HFF-Myc (cell line): ENCODE data around the gene ARFGAP3.
"Not testable (repeated sequence)": the region's sequence is repeated elsewhere in the genome, so short reads cannot be mapped to it uniquely, and the experiment has no call there.

ENCODE experiments used
- DNase-seq: peaks from one replicate; pipeline ENCODE4 v3.0.0-alpha.2; 2011; ENCODE audit warnings: low read depth; ENCODE audit errors: extremely low read depth
- H3K4me3 ChIP-seq: replicated peaks from 2 replicates; pipeline ENCODE4 v1.5.1; 2011; ENCODE audit warnings: low read depth, mild to moderate bottlenecking, control low read depth, low read length
- TF ChIP-seq, protein P1 (sequence below): IDR thresholded peaks from 2 replicates; pipeline ENCODE4 v1.5.1; 2012; ENCODE audit warnings: mild to moderate bottlenecking, low read depth, low read length, control low read depth; ENCODE audit errors: missing control alignments

Gene ARFGAP3

DNA sequence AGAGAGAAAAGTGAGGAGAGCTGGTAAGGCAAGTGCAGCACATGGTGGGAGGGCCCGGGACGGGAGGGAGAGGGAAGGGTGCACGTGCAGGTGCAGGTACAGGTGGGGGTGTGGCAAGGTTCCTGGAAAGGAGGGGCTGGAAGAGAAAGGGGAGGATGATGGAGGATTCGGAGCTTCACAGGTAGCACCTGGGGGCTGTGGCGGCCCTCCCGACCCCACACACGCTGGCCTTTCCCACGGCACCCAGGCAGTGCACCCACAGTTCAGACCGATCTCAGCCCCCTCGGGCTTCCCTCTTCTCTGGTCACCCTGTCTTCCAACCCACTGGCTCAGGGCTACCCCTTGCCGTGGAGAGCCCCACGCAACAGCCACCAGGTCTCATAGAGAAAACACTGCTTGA lies 69.1 kb downstream of the ARFGAP3 start:
- TF ChIP-seq, protein P1, sequence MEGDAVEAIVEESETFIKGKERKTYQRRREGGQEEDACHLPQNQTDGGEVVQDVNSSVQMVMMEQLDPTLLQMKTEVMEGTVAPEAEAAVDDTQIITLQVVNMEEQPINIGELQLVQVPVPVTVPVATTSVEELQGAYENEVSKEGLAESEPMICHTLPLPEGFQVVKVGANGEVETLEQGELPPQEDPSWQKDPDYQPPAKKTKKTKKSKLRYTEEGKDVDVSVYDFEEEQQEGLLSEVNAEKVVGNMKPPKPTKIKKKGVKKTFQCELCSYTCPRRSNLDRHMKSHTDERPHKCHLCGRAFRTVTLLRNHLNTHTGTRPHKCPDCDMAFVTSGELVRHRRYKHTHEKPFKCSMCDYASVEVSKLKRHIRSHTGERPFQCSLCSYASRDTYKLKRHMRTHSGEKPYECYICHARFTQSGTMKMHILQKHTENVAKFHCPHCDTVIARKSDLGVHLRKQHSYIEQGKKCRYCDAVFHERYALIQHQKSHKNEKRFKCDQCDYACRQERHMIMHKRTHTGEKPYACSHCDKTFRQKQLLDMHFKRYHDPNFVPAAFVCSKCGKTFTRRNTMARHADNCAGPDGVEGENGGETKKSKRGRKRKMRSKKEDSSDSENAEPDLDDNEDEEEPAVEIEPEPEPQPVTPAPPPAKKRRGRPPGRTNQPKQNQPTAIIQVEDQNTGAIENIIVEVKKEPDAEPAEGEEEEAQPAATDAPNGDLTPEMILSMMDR = no peak
- no peak overlapping the region for H3K4me3 ChIP-seq
- no peak for DNase-seq

DNA sequence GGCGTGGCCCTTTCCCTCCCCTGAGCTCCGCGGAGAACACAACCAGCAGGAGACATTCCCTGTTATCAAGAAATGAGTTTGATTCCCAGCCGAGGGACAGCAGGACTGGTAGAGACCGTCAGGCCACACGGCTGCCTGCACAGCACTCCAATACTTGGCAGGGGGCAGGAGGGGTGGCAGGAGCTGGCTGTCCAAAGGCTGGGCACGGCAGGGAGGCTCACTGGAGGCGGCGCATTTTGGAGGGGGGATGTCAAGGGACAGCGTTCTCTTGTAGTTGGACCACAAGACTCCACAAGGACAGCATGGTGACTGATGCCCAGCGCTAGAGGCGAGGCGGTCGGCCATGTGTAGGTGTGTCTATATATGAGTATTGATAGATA lies 69.7 kb downstream of the ARFGAP3 start:
- TF ChIP-seq, protein P1 = no peak
- H3K4me3 ChIP-seq = no peak overlapping the region
- DNase-seq = no peak

DNA sequence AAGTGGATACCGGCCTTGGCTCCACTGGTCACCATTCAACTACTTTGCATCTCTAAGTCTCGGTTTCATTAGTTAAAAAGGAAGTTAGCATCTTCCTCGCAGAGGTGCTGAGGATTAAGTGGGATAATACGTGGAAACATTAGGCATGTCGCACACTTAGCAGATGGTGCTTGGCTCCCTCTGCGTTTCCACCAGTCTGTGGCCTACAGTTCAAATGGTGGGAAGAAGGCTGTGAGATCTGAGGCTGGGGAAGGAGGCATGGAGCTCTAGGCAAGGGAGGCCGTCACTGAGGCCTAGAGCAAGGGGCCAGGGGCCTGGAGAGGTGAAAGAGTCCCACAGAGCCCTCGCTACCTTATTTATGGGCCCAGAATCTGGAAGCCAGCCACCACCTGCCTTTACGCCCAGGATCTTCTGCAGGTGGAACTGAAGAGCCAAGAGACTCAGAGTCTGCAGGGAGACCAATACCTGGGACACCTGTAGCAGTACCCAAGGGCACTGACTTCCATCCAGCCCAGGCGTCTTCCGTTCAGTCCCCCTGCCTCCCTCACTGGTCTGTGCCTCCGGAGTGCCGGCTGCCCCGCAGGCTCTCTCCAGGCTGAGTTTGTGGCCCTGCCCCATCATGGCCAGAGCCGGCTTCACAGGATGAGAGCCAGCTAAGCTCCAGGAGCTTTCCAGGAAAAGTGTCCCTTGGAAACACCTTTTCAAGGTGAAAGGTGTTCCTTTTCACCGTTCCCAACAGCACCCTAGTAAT lies 70.3 kb downstream of the ARFGAP3 start:
- H3K4me3 ChIP-seq = no peak overlapping the region
- TF ChIP-seq, protein P1 = no peak
- DNase-seq = no peak

DNA sequence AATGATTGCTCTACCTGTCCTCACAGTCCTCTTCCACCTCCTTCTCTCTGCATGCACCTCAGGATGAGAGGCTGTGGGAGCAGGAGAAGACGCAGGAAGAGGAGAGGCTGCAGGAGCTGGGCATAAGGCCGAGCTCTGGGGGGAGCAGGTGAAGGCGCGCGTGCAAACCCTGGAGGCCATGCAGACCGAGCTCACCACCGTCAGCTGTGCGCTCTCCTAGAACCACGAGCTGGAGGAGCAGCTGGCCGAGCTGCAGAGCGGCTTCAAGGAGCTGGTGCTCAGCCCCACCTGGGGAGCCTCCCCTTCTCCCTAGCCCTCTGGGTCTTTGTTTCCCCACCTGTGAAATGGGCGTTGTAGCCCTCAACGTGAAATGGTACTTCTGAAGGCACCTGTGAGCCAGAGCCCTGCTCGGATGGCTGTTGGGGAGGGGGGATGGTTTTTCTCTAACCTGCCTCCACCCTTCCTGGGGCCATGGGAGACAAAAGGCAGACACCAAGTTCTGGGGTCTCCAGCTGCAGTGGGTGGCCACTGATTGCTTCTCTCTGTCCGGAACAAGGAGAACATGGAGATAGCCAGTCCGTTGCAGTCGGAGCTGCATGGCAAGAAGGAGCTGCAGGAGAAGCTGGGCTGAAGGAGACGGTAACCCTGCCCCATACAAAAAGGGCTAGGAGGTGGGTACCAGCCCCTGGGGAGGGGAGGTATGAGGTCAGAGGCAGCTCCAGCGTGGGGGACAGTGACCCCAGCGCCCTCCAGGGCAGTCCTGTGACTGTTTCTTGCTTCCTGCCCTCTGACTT lies 71.2 kb downstream of the ARFGAP3 start:
- TF ChIP-seq, protein P1 = no peak

DNA sequence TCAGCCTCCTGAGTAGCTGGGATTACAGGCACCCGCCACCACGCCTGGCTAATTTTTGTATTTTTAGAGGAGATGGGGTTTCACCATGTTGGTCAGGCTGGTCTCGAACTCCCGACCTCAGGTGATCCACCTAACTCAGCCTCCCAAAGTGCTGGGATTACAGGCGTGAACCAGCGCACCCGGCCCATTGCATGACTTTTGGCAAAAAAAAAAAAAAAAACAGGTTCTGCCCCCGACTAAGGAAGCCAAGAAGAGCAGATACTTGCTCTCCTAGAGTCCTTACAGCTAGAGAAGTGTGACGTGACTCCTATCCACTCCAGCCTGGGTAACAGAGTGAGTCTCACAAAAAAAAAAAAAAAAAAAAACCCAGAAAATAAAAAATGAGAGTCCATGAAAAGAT lies 74.8 kb downstream of the ARFGAP3 start:
- not testable (repeated sequence) for H3K4me3 ChIP-seq, DNase-seq

More for the DNA sequence above, 71.2 kb downstream of the ARFGAP3 start:
- no peak for DNase-seq
- no peak overlapping the region for H3K4me3 ChIP-seq

DNA sequence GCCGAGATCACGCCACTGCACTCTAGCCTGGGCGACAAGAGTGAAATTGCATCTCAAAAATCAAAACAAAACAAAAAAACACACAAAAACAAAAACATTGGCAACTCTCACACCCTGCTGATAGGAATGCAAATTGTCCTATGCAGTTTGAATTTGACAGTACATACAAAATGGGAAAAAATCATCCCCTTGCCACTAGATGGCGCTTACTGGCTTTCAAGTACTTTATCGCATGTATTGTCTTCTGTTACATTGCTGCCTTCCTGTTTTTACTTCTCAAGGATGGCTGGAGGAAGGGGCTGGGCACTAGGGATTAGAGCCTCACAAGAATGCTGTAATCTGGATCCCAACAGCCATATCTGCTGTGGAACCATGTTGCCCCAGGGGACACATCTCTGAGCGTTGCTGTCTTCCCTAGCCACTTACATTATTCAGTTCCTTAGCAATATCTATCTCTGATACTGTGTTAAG lies 77.0 kb downstream of the ARFGAP3 start:
- no peak overlapping the region for H3K4me3 ChIP-seq
- DNase-seq = peak; percentile 92
- TF ChIP-seq, protein P1 = peak; percentile 79

DNA sequence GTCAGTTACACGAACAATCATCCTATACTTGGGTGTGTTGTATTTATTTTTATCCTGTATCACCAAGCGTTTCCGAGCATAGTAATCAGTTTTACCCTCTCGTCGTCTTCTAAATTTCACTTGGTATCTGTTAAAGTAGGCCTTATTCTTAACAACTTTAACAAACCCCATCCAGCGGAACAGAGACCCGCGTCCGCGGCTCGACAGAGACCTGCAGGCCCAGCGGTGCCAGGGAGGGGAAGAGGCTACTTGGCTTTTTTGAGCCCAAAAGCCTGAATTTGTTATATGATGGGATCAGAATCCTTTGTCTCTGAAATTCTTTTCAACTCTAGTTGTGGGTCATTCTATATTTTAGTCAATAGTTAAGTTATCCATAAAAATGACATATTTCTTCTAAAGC lies 79.9 kb downstream of the ARFGAP3 start:
- H3K4me3 ChIP-seq = no peak overlapping the region
- TF ChIP-seq, protein P1 = no peak
- DNase-seq = no peak
